Upper lobe of left lung (tissue), 6 donors: ENCODE data around the gene REX1BD. TPM values are rescaled to one million over a fixed set of nuclear protein-coding genes. Genes with fewer than 3 reads are reported as not detected.

Experiments used
- ATAC-seq, 2 donors: fragments of 200-7000 bp; cut with Tn5 transposase; one replicate each; pipeline ENCODE4 v1.9.1; 2022; ENCODE audit warnings: mild to moderate bottlenecking in 2 of 2, moderate library complexity in 2 of 2; ENCODE audit not compliant: low FRiP score in 2 of 2
- DNase-seq, 2 donors: peaks; one replicate each; pipeline ENCODE4 v3.0.0-alpha.2; 2019 to 2020
- H3K27ac ChIP-seq, 4 donors: fragments of 200-600 bp; sonication (generic); one replicate each; pipeline ENCODE4 v1.5.1; 2016 to 2019
- H3K27me3 ChIP-seq, 4 donors: fragments of 200-600 bp; sonication (generic); one replicate each; pipeline ENCODE4 v1.5.1; 2017 to 2019
- H3K36me3 ChIP-seq, 4 donors: fragments of 200-600 bp; sonication (generic); one replicate each; pipeline ENCODE4 v1.5.1; 2016 to 2019
- H3K4me1 ChIP-seq, 4 donors: fragments of 200-600 bp; sonication (generic); one replicate each; pipeline ENCODE4 v1.5.1; 2018 to 2019
- H3K4me3 ChIP-seq, 4 donors: fragments of 200-600 bp; sonication (generic); one replicate each; pipeline ENCODE4 v1.5.1; 2017 to 2019; ENCODE audit warnings: mild to moderate bottlenecking in 2 of 4, moderate library complexity in 1 of 4
- H3K9me3 ChIP-seq, 4 donors: fragments of 200-600 bp; sonication (generic); one replicate each; pipeline ENCODE4 v1.5.1; 2018 to 2019
- CTCF ChIP-seq, 6 experiments: fragments of 450-650 bp in 4 of 6; fragments of 200-600 bp in 2 of 6; sonication (generic) in 2 of 6; IDR thresholded peaks; one replicate each; pipeline ENCODE4 v1.5.1; 2016 to 2019; ENCODE audit warnings: antibody characterized with exemption in 6 of 6
- EP300 ChIP-seq, 4 donors: sonication (generic); formaldehyde crosslinking; IDR thresholded peaks; one replicate each; pipeline ENCODE4 v1.5.1; 2017; ENCODE audit warnings: antibody characterized with exemption in 4 of 4, control low read depth in 2 of 4
- POLR2A ChIP-seq, 4 donors: fragments of 450-650 bp; IDR thresholded peaks; one replicate each; pipeline ENCODE4 v1.5.1; 2016 to 2017; ENCODE audit warnings: antibody characterized with exemption in 4 of 4, mild to moderate bottlenecking in 2 of 4
- POLR2AphosphoS5 ChIP-seq, 2 donors: sonication (generic); formaldehyde crosslinking; IDR thresholded peaks; one replicate each; pipeline ENCODE4 v1.5.1; 2017; ENCODE audit warnings: antibody characterized with exemption in 2 of 2
- WGBS, 2 donors: methylation state at CpG; one replicate each; pipeline ENCODE4 v1.1.5; 2017 to 2018; 5-methylcytosine and 5-hydroxymethylcytosine counted together
- total RNA-seq, 6 donors: library from RNA; depleted of rRNA in 4 of 6; stranded (reverse); fragments of >200 nt in 4 of 6; gene quantifications; one replicate each; pipeline versions ENCODE4 v1.1.0 to v1.2.1, GENCODE V29; 2016 to 2021
- donor health status: DM: no; HTN: no; CAD: no; lungs with moderate emphysema.
- donor health status: DM: no; HTN: yes; CAD: no; lungs with severe emphysema.

The REX1BD gene
- total RNA-seq, 6 donors from 2014 or later, result 83.6 to 114 (median 91.6) TPM

GRCh38 chr19:18606281-18607225 is 18.0 kb downstream of the REX1BD start, which contains the start of gene CRLF1:
Gene CRLF1, minus strand, starts transcription at chr19:18606799. Its CDS starts 143 bp downstream, at chr19:18606656.
- Histone ChIP-seq H3K36me3 (no peaks in the 10 kb centered on the region), H3K27ac (no peak within 1 kb of the TSS), H3K9me3 (no peaks in the 10 kb centered on the region), H3K4me3 (peak within 1 kb of the TSS in 3 of 4 donors; percentile 28 to 38 (median 31)), H3K27me3 (peaks cover 0 to 69% (median 45%) of the 10 kb centered on the region in 4 donors), H3K4me1 (peaks cover 33 to 60% (median 40%) of the 10 kb centered on the region in 4 donors)
- whole genome bisulfite sequencing, 2 donors, result 0 to 1% methylated on average over 4 to 10 of the region's 116 CpGs
- DNase-seq, result peak in 1 of 2 donors; percentile 77
- no peak for ATAC-seq
- TF ChIP-seq EP300 (IDR thresholded peaks at IDR 0.05) (no peak), POLR2AphosphoS5 (IDR thresholded peaks at IDR 0.05) (no peak), CTCF (IDR thresholded peaks at IDR 0.05) (no peak), POLR2A (IDR thresholded peaks at IDR 0.05) (no peak)

GRCh38 chr19:18607226-18608101 is 18.9 kb downstream of the REX1BD start:
- Histone ChIP-seq H3K4me1 (peaks cover 42 to 69% (median 49%) of the 10 kb centered on the region in 4 donors), H3K36me3 (no peaks in the 10 kb centered on the region), H3K27ac (no peak overlapping the region), H3K27me3 (peaks cover 2 to 78% (median 50%) of the 10 kb centered on the region in 4 donors), H3K4me3 (peak overlapping the region in 3 of 4 donors; percentile 8 to 32 (median 31)), H3K9me3 (no peaks in the 10 kb centered on the region)
- peak in 1 of 2 donors; percentile 80 for DNase-seq
- peak in 1 of 2 donors; percentile 2 for ATAC-seq
- WGBS, 2 donors, result 3 to 4% methylated on average over 33 to 68 of the region's 68 CpGs
- no peak for TF ChIP-seq EP300 (IDR thresholded peaks at IDR 0.05)
- TF ChIP-seq POLR2AphosphoS5 (IDR thresholded peaks at IDR 0.05), result no peak
- no peak for TF ChIP-seq CTCF (IDR thresholded peaks at IDR 0.05)
- no peak for TF ChIP-seq POLR2A (IDR thresholded peaks at IDR 0.05)

- Histone ChIP-seq H3K36me3 (no peaks in the 10 kb centered on the region), H3K9me3 (no peaks in the 10 kb centered on the region), H3K27ac (no peak overlapping the region), H3K4me1 (peaks cover 50 to 77% (median 57%) of the 10 kb centered on the region in 4 donors), H3K4me3 (no peak overlapping the region), H3K27me3 (peaks cover 2 to 86% (median 58%) of the 10 kb centered on the region in 4 donors)
- no peak for TF ChIP-seq CTCF (IDR thresholded peaks at IDR 0.05)
- TF ChIP-seq POLR2A (IDR thresholded peaks at IDR 0.05), result no peak
- TF ChIP-seq EP300 (IDR thresholded peaks at IDR 0.05), result no peak
- TF ChIP-seq POLR2AphosphoS5 (IDR thresholded peaks at IDR 0.05), result no peak
- ATAC-seq (no peak), DNase-seq (no peak)
- WGBS, 2 donors, result 14 to 27% methylated on average over 5 of the region's 5 CpGs
Measured at GRCh38 chr19:18608102-18608804, 19.7 kb downstream of the REX1BD start.
